CD4-positive, alpha-beta T cell treated with Interleukin-4 for 4 hours (primary cell): ENCODE results near the gene AGAP6.
"Not testable (repeated sequence)": the region's sequence is repeated elsewhere in the genome, so short reads cannot be mapped to it uniquely, and the experiment has no call there.

Experiments
- DNase-seq: peaks from one replicate; pipeline ENCODE4 v3.0.0-alpha.2; 2020

The AGAP6 gene

GRCh38 chr10:49988376-49988775 is at the start of gene AGAP6:
Gene AGAP6, plus strand, starts transcription at chr10:49988406. Its CDS starts 310 bp downstream, at chr10:49988716.
- DNase-seq = not testable (repeated sequence)

DNA sequence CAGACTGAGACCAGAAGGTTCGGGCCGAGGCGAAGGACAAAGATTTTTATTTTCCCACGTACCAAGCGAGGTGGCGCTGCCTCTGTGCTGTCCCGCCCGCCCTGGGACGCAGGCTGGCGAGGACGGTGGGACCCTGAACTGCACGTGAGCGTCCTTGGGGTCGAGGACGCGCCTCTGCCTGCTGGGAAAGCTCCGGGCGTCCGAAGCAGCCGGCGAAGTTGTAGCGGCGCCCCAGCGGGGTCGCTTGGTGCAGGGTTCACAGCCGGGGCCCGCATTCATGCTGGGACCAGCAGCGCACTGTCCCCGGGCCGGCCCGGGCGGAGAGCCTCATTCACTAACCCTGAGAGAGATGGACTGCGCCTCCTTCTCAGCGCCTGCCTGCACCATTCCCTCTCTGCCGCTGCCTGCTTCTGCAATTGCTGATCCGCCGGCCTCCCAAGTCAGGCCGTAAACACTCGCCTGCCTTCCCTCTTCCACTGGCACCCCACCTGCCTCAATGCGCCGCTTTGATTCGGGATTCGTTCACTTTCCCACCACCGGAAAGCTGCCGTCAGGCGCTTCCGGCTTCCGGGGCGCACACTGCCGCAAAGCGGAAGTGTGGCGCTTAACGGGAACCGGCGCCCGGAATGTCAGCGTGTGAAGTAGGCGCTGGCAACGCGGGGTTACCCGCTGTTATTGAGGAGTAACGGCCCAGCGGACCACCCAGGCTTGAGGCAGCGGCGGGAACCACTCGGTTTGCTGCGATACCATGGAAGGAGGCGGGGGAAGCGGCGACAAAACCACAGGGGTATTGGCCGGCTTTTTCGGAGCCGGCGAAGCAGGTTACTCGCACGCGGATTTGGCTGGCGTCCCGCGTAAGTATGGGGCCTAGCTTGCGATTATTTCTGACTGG is 46.5 kb upstream of the AGAP6 start, which contains the start of the genes PARG and TIMM23B:
Gene PARG (minus strand): TSS at position 581 of the 892 bp plus-strand sequence. CDS start 302 bp downstream, at position 279.
Gene TIMM23B (plus strand): TSS at position 607 of the 892 bp plus-strand sequence. CDS start 142 bp downstream, at position 749.
- peak; percentile 82 for DNase-seq

DNA sequence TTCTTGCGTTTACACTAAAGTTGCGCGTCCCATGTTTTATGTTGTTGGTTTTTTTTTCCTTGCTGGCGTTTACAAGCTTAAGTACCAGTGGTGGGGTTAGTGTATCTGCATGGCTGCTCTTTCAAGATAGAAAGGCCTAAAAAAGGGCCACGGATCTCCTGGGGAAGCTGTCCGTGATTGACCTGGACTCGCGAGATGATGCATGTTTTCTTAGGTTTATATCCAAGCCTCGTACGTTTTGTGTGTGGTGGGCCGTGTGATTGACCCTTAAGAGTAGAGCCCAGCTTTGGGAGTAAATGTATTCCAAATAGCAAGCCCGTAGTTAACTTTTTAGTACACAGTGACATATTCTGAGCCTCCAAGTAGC is 45.9 kb upstream of the AGAP6 start:
- not testable (repeated sequence) for DNase-seq

DNA sequence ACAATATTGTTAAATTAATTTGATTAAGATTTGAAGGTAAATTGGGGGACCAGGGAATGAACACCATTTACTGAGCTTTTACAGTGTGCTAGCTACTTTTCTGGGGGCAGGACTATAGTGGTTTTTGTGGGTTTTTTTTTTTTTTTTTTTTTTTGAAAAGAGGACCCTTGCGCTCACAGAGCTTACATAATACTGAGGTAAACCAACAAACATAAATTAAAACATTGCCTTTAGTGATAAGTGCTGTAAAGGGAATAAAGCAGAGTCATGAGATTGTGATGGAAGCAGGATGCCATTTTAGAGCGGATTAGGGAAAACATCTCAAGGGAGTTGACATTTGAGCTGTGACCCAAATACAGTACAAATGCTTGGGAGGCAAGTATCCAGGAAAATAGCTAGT is 44.6 kb upstream of the AGAP6 start:
- DNase-seq = not testable (repeated sequence)

- DNase-seq = not testable (repeated sequence)
These were observed 40.1 kb upstream of the AGAP6 start for GRCh38 chr10:49948142-49948541.

- DNase-seq = not testable (repeated sequence)
These were observed 39.5 kb upstream of the AGAP6 start for GRCh38 chr10:49948737-49949136.

GRCh38 chr10:49952006-49952405 is 36.2 kb upstream of the AGAP6 start:
- not testable (repeated sequence) for DNase-seq

DNA sequence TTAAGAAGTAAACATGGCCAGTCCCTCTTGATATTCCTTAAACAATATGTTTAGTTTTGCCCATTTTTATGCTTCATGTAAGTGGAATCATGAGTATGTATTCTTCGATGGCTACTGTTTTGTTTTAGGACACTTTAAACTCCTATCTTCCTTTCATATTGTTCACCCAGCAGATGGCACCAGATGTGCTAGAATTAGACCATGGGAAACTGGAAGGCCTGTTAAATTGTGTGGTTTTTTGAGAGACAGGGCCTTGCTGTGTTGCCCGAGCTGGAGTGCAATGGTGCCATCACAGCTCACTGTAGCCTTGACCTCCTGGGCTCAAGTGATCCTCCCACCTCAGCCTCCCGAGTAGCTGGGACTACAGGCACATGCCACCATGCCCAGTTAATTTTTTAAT is 35.1 kb upstream of the AGAP6 start:
- DNase-seq = not testable (repeated sequence)

DNA sequence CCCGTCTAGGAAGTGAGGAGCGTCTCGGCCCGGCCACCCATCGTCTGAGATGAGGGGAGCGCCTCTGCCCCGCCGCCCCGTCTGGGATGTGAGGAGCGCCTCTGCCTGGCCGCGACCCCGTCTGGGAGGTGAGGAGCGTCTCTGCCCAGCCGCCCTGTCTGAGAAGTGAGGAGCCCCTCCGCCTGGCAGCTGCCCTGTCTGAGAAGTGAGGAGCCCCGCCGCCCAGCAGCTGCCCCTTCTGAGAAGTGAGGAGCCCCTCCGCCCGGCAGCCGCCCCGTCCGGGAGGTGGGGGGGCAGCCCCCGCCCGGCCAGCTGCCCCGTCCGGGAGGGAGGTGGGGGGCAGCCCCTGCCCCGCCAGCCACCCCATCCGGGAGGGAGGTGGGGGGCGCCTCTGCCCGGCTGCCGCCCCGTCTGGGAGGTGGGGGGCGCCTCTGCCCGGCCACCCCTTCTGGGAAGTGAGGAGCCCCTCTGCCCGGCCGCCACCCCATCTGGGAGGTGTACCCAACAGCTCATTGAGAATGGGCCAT is 17.8 kb upstream of the AGAP6 start:
- not testable (repeated sequence) for DNase-seq

- not testable (repeated sequence) for DNase-seq
These were observed 16.7 kb upstream of the AGAP6 start for GRCh38 chr10:49971466-49971865.

DNA sequence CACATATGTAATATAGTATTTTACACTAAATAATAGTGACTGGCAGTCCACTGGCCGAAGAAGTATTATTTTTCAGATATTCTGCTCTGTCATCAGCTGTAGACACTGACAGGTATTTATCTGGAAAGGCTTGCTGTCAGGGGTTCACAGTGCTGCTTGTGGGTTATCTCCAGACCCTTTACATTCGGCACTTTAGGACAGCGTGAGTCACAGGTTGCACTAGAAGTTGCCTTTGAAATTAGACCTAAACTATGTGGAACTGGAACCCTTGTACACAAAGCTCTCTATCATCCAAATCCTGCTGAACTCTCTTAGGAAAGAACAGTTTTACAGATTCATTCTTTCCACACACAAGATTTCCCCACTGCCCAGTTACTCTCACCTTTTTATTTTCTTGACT is 16.1 kb upstream of the AGAP6 start:
- DNase-seq = not testable (repeated sequence)

DNA sequence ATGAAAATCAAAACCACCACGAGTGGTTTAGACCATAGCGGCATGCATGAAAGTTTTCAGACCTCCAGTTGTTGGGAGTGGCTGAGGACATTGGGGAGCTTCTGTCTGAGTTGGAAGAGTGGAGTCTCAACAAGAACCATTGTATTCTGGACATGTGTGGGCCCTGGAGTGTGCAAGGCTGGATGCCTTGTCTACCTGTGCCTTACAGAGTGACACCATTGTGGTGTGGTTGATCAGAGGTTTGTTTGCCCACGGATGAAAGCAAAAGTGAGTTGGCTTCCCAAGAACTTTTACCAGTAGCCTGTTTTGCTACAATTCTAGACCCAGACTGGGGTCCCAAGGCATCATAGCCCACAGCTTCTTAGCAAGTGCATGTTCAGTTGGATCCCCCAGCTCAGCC is 10.4 kb upstream of the AGAP6 start:
- DNase-seq = not testable (repeated sequence)

DNA sequence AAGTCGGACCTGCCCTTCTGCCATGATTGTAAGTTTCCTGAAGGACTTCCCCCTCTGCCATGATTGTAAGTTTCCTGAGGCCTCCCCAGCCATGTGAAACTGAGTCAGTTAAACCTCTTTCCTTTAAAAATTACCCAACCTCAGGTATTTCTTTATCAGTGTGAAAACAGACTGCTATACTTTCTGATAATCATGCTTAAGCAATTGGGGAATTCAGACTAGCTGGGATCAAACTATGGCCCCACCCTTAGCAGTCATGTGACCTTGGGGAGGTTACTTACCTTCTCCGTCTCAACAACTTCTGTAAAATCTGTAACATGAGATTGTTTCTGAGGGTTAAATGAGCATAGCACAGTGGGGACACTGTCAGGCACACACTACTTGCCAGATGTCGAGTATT is 999 bp upstream of the AGAP6 start:
- not testable (repeated sequence) for DNase-seq

DNA sequence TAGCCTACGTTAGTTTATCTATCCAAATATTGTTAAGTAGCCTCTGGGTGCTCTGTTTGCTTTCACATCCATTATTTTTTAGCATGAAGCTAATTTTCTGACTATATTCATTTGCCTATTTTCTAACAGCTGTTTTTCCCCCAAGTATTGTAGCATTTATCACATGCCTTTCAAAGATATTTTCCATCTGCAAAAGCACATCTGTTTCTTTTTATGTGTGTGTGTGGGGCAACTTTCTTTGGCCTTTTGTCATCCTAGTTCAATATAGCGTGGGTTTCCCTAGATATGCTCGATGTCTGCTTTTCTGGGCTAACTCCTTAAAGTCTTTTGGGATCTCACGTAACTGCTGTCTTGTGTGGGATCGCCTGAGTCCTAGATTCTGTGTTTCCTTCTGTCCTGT is 7.1 kb downstream of the AGAP6 start:
- not testable (repeated sequence) for DNase-seq

DNA sequence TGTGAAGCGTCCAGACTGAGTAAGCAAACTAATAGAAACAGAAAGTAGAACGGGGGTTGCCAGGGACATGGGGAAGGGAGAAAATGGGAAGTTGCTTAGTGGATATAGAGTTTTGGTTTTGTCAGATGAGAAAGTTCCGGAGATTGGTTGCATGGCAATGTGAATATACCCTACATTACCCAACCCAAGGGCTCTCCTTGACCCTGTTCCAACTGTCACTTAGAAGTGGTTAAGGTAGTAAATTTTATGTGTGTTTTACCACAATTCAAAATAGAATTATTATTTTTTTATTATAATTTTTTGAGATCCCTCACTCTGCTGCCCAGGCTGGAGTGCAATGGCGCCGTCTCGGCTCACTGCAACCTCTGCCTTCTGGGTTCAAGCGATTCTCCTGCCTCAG is 25.8 kb downstream of the AGAP6 start:
- not testable (repeated sequence) for DNase-seq

DNA sequence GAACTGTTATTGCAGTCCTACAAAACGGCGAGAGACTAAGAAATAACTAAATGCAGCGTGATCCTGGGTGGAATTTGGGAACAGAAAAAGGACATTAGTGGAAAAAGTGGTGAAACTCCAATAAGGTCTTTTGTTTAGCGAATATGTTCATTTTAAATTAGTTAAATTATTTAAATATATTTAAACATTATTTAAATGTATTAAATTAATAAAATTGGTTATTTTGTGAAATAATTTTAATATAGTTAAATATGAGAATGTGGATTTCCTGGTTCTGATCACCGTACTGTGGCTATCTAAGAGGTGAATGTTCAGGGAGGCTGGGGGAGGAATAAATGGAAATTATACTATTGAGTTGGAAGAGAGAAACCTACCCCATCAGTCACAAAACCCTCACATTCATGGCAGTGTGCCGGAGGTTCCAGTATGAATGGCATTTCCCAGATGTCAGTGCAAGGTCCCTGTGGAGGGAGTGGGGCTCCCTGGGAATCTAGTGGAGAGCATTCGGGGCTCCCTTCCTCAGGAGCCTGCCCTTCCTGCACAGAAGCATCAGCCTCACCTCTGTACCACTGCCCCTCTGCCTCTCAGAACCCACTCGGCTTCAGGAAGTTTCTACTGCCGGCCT is 27.5 kb downstream of the AGAP6 start:
- DNase-seq = not testable (repeated sequence)

DNA sequence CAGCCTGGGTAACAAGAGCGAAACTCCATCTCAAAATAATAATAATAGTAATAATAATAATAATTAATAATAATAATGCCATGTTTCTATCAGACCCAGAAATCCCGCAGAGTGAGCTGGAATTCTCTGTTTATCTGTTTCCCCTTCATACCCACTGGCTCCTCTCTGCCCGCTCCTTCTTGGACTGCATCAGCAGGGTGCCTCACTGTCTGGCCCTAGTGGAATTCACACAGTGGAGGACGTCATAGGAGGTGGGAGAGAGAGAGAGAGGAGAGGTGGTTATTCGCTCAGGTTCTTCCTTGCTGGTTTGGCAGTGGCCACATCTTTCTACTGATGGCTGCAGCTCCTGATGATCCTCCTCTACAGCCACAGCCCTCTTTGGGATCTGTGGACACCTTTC is 28.7 kb downstream of the AGAP6 start:
- DNase-seq = not testable (repeated sequence)

DNA sequence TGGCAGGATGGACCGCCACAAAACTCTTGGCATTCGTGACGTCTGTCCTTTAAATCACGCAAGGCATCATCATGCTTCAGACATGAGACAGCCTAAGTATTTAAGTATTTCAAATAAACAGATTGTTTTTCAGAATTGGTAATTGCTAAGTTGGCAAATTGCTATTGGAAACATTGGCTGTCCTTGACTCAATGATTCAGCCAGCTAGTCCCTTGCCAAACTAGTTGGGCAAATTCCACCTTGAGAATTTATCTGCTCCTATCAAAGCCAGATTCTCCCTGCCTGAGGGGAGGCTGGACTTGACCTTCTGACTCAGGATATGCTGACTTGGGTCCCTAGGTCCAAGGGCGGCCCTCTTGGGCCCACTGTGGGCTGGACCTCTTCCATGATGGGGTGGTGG is 29.4 kb downstream of the AGAP6 start:
- not testable (repeated sequence) for DNase-seq

- DNase-seq = not testable (repeated sequence)
These were observed 31.1 kb downstream of the AGAP6 start for GRCh38 chr10:50019279-50019678.

DNA sequence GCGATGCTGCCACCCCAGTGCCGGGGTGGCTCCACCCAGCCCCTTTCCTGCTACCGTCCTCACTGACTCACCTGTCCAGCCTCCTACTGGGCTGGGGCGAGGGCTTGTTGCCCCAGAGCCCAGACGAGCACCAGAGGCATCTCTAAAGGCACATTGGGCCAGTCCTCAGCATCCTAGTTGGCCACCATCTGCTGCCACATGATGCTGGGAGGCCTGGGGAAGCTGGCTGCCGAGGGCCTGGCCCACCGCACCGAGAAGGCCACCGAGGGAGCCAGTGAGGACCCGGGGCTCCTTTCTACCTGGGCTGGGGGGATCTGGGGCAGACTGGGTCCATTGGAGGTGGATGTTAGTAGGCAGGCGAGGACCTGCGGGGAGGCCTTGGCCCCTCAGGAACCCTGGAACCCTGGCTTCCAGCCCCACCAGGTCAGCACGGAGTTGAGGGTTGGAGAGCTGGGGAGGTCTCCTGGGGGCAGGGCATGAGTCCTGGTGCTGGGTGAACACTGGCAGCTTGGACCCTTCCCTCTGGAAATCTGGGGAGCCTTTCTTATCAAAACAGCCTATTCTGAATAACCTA is 32.3 kb downstream of the AGAP6 start:
- DNase-seq = not testable (repeated sequence)

DNA sequence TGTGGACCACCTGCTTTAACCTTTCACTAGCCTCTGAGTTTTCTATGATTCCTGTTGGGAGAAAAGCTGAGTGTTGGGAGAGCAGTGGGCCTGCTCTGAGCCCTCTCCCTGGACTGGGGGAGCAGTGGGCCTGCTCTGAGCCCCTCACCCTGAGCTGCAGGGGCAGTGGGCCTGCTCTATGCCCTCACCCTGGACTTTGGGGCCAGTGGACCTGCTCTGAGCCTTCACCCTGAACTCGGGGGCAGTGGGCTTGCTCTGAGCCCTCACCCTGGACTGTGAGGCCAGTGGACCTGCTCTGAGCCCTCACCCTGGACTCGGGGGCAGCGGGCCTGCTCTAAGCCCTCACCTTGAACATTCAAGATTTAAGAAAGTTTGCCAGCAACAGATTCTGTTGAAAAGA is 33.4 kb downstream of the AGAP6 start:
- no peak for DNase-seq

DNA sequence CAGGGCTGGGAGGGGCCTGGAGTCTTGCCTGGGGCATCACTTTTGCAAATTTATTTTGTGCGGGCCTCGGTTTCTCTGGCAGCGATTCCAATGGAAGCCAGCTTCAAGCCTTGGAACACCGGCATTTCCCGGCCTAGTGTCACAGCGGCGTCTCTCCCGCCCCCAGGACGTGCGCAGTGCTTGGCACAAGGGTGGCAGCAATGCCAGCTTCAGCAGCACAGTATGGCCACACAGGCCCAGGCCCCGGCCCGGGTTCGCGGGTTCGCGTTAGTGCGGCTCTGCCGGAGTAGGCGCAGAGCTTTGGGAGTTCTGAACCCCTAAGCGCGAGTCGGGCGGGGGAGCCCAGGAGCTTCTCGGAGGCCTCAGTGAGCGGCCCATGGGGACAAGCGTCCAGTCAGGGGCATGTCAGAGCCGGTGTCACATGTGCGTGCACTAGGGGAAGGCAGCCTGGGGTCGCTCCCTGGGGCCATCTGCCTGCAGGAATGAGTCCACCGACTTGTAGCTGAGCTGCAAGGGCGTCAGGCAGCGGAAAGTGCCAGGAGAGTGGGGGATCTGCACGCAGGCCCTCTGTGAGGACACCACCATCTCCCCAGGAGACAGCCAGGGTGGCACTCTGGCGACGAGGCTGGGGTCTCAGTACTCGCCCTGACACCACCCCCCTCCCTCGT is 36.6 kb downstream of the AGAP6 start:
- DNase-seq = not testable (repeated sequence)

DNA sequence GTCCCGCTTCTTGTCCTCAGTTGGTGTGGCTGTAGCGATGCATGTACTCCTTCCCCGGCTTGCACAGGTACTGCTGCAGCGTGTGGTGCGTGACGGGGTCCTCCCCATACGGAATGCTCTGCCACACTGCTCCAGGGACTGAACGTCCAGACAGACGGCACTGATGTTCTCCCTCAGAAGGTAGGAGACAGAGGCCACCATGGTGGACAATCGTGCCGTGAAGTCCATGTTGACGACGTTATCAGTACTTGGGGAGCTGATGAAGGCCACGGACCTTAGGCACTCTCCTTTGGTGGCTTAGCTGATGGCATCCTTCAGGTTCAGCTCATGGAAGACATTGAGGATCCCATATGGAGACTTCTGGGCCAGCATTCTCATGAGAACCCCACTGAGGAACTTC is 37.4 kb downstream of the AGAP6 start:
- DNase-seq = no peak
